ENCODE measurements around the gene QTRT2. TPM values are rescaled to one million over a fixed set of nuclear protein-coding genes. Genes with fewer than 3 reads are reported as not detected.

Gene QTRT2
- total and polyA plus RNA-seq, 2 of the 8 experiments (the other 6 are each of a cell fraction or from before 2014, with no cell fraction given) = 13.3 to 54.5 TPM

DNA sequence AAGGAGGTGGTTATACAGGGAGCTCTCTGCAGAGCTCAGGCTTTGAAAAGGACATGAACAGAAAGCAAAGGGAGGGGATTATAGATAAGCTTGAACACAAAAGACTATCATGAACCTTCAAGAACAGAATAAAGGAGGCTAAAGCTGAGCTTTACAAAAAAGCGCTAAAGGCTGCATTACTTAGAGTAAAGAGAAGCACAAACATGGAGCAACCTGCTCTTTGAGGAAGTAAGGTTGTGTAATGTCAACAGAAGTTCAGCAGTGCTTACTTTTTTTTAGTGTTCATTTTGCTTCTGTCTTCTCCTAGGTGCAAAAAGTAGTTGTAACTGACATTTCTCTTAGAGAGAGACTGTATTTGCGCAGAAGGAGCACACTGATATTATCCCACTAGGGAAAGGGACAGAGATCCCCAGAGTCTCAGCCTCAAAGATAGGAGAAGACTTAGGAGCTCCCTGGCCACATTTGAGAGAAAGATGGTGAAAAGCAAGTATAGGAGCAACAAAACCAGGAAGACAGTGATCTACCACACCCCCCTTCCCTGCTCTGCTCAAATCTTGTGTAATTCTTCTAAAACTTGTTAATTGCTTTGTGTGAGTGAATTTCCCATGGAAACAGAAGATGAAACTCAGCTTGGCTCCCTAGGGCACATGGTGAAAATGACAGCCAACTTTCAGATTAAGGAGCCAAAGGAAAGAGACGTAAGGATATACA, 54.7 kb downstream of the QTRT2 start:
- Histone ChIP-seq H4K91ac (replicated peaks; ENCODE audit: insufficient read length, low read length) (no peak overlapping the region), H4K8ac (ENCODE audit: extremely low read depth, insufficient read depth, low read length) (no peak overlapping the region), H3K4me2 (ENCODE audit: insufficient read depth in 1 of 2, low read depth in 2 of 2, low read length in 2 of 2) (no peak overlapping the region), H3K4me3 (ENCODE audit: extremely low read depth in 1 of 4, insufficient read depth in 2 of 4, low read depth in 3 of 4, low read length in 4 of 4) (no peak overlapping the region), H3K56ac (replicated peaks; ENCODE audit: insufficient read length, low read depth, low read length) (no peak overlapping the region), H3K18ac (ENCODE audit: extremely low read depth, low read length) (no peak overlapping the region), H3K79me1 (ENCODE audit: low read depth, low read length) (no peaks in the 10 kb centered on the region), H2AK5ac (ENCODE audit: low read depth, low read length) (no peak overlapping the region), H4K20me1 (replicated peaks in 1 of 2; ENCODE audit: control insufficient read depth in 1 of 2, insufficient read depth in 2 of 2, low read length in 2 of 2) (no peaks in the 10 kb centered on the region), H2AFZ (ENCODE audit: low read length) (peak overlapping the region; percentile 42; the same call in 1 of the 2 replicates), H4K5ac (ENCODE audit: insufficient read length, low read depth, low read length) (no peak overlapping the region), H3K23ac (ENCODE audit: insufficient read length) (no peak overlapping the region), H2BK5ac (ENCODE audit: low read depth, low read length) (no peak overlapping the region), H2BK12ac (ENCODE audit: low read depth, low read length) (no peak overlapping the region), H3K36me3 (ENCODE audit: control insufficient read depth in 2 of 4, insufficient read depth in 4 of 4, low read length in 3 of 4) (no peaks in the 10 kb centered on the region), H3K9me3 (ENCODE audit: insufficient read depth in 2 of 2, low read depth in 1 of 2, low read length in 1 of 2) (no peaks in the 10 kb centered on the region), H3K9ac (replicated peaks in 1 of 4; ENCODE audit: extremely low read depth in 1 of 4, low read depth in 3 of 4, low read length in 3 of 4) (no peak overlapping the region), H3K27me3 (replicated peaks in 1 of 4; ENCODE audit: control insufficient read depth in 3 of 4, extremely low read depth in 1 of 4, insufficient read depth in 3 of 4, low read length in 3 of 4) (no peaks in the 10 kb centered on the region), H2BK15ac (ENCODE audit: low read length) (no peak overlapping the region), H3K79me2 (ENCODE audit: control insufficient read depth in 1 of 2, insufficient read depth in 2 of 2, low read length in 2 of 2) (no peaks in the 10 kb centered on the region), H2BK120ac (replicated peaks; ENCODE audit: low read depth, low read length) (no peak overlapping the region), H3K4me1 (replicated peaks in 1 of 4; ENCODE audit: control insufficient read depth in 3 of 4, insufficient read depth in 4 of 4, low read length in 3 of 4) (peaks cover 0 to 8% (median 4%) of the 10 kb centered on the region in 4 experiments; a peak in 3 of 7 replicates), H3K23me2 (ENCODE audit: low read depth, low read length) (no peaks in the 10 kb centered on the region; the same call in 1 of the 2 replicates), H3K27ac (ENCODE audit: low read depth, low read length) (no peak overlapping the region), H3K4ac (replicated peaks; ENCODE audit: insufficient read length, low read depth, low read length) (no peak overlapping the region), H2BK20ac (ENCODE audit: low read length) (no peak overlapping the region), H3K14ac (ENCODE audit: insufficient read length) (no peak overlapping the region)
- CTCF ChIA-PET (ENCODE audit: partially characterized antibody) = interaction anchor here (0.8 to 1.0 kb wide), 2 partner anchors 44 to 180 kb away, joined by 3 read pairs; no protein-coding TSS in a partner anchor
- FAIRE-seq (no peak), DNase-seq (ENCODE audit: low read depth in 1 of 2, low spot score in 2 of 2) (no peak)
- TF ChIP-seq GABPA (IDR thresholded peaks at IDR 0.05; ENCODE audit: borderline replicate concordance, insufficient read depth, low read length) (no peak), ATF3 (IDR thresholded peaks at IDR 0.05; ENCODE audit: insufficient read depth, low read depth, low read length) (no peak), CEBPB (IDR thresholded peaks at IDR 0.05; ENCODE audit: low read depth, low read length) (no peak), GTF2F1 (IDR thresholded peaks at IDR 0.05; ENCODE audit: borderline replicate concordance, low read depth, low read length) (no peak), CTBP2 (IDR thresholded peaks at IDR 0.05; ENCODE audit: borderline replicate concordance, insufficient read depth, insufficient read length, low read length) (no peak), SIX5 (IDR thresholded peaks at IDR 0.05; ENCODE audit: low read depth, low read length) (no peak), NRF1 (IDR thresholded peaks at IDR 0.05; ENCODE audit: low read depth, low read length) (no peak), HDAC6 (IDR thresholded peaks at IDR 0.05; ENCODE audit: low read depth, low read length) (no peak), EZH2 (IDR thresholded peaks at IDR 0.05; ENCODE audit: low read depth, low read length, severe bottlenecking) (no peak), KDM4A (IDR thresholded peaks at IDR 0.05; ENCODE audit: low read depth, low read length, severe bottlenecking) (no peak), CREB1 (IDR thresholded peaks at IDR 0.05) (no peak), POLR2AphosphoS5 (IDR thresholded peaks at IDR 0.05; ENCODE audit: low read depth, low read length) (no peak)
- POLR2A ChIA-PET (ENCODE audit: partially characterized antibody) = no interaction called here
- WGBS, 2 experiments (ENCODE audit: extremely low coverage in 1 of 2, insufficient coverage in 1 of 2, insufficient read length in 1 of 2, insufficient replicate concordance in 2 of 2, low coverage in 1 of 2, low lambda C conversion rate in 2 of 2, missing lambda C conversion rate in 1 of 2) = 73% methylated on average over 3 of the region's 3 CpGs; no CpG with 5 or more reads in 1 of the 2 experiments

Measured in H1 (cell line).